Measurements from ENCODE around the gene BMP6. TPM values are rescaled to one million over a fixed set of nuclear protein-coding genes. Genes with fewer than 3 reads are reported as not detected.

The BMP6 gene
- total and polyA plus RNA-seq, 2 of the 4 experiments (the other 2 are of a cell fraction), result 0.18 to 0.19 TPM

DNA sequence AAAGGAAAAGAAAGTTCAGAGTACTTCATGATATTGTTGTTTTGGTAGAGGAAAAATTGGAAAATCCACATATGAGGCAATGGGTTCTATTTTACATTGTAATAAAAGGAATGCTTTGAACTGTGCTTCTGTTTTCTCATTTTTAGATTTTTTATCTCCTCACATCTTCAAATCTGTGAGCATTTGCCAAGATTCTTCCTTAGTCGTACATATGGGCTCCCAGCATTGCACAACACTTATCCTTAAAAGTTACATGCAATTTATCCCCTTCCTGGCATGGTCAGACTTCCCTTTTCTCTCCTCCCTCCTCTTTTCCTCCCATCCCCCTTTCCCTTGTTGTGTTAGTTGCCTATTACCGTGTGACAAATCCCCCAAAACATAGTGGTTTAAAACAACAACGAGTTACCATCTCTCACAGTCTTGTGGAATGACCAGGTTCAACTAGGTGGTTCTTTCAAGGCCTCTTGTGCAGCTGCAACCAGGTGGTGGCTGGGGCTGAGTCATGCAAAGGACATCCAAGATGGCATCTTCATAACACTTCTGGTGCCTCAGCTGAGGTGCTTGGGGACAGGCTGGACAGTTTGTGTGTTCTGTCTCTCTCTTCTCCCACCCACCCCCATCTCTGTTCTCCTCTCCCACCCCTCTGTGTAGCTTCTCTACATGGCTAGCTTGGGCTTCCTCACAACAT lies 116.0 kb downstream of the BMP6 start:
- Histone ChIP-seq H3K4ac (ENCODE audit: low read depth, low read length) (no peak overlapping the region), H3K56ac (ENCODE audit: extremely low read depth, insufficient read depth, low read length) (no peak overlapping the region), H2BK120ac (ENCODE audit: low read depth, low read length) (no peak overlapping the region), H3K27me3 (ENCODE audit: control insufficient read depth, insufficient read depth, low read length) (no peaks in the 10 kb centered on the region), H3K23ac (ENCODE audit: low read depth, low read length) (no peak overlapping the region), H2AFZ (replicated peaks; ENCODE audit: low read length, poor library complexity) (no peak overlapping the region), H3K36me3 (ENCODE audit: control insufficient read depth, insufficient read depth, low read length) (peaks cover 1% of the 10 kb centered on the region; the same call in 1 of the 2 replicates), H4K5ac (ENCODE audit: low read depth, low read length) (no peak overlapping the region; the same call in 1 of the 2 replicates), H2AK9ac (replicated peaks; ENCODE audit: low read depth, low read length, poor library complexity) (no peak overlapping the region), H3K9me1 (ENCODE audit: insufficient read depth, low read length) (no peaks in the 10 kb centered on the region), H3K27ac (ENCODE audit: insufficient read depth, low read length) (no peak overlapping the region), H4K8ac (ENCODE audit: low read depth in 2 of 2, low read length in 2 of 2) (no peak overlapping the region), H2AK5ac (ENCODE audit: low read depth, low read length) (no peak overlapping the region), H2BK20ac (ENCODE audit: low read depth, low read length) (no peak overlapping the region), H3K9me3 (ENCODE audit: control insufficient read depth, insufficient read depth, low read length) (peaks cover 7% of the 10 kb centered on the region), H3K79me1 (ENCODE audit: low read depth in 1 of 2, low read length in 2 of 2) (no peaks in the 10 kb centered on the region), H4K91ac (ENCODE audit: insufficient read depth, low read depth, low read length) (no peak overlapping the region), H3K4me1 (ENCODE audit: control insufficient read depth, insufficient read depth, low read length) (peaks cover 2% of the 10 kb centered on the region; the same call in 1 of the 2 replicates), H2BK5ac (ENCODE audit: low read depth, low read length, poor library complexity, severe bottlenecking) (no peak overlapping the region), H2BK15ac (ENCODE audit: low read depth, low read length) (no peak overlapping the region), H3K9ac (ENCODE audit: low read depth, low read length) (no peak overlapping the region), H3K4me3 (ENCODE audit: insufficient read depth, low read depth, low read length) (no peak overlapping the region), H4K20me1 (ENCODE audit: insufficient read depth, low read length) (no peaks in the 10 kb centered on the region), H3K14ac (replicated peaks; ENCODE audit: low read depth, low read length) (no peak overlapping the region), H3K18ac (ENCODE audit: low read depth, low read length) (peak overlapping the region; percentile 54; the same call in 1 of the 2 replicates), H3K4me2 (ENCODE audit: low read depth, low read length) (no peak overlapping the region)
- CTCF ChIA-PET, result no interaction called here
- peak; percentile 4 for DNase-seq
- no CpG with 5 or more reads among the region's 3 CpGs for WGBS, 2 experiments (ENCODE audit: extremely low coverage in 2 of 2, insufficient read length in 1 of 2)
- in situ Hi-C loops (cut with MboI; ENCODE audit: low sequenced_read_pairs), result no loop called here
- no peak for ATAC-seq (ENCODE audit: low read depth)
- intact Hi-C loops (cut with micrococcal nuclease), result no loop called here
- no peak for TF ChIP-seq FOS (IDR thresholded peaks at IDR 0.05; ENCODE audit: low read depth, low read length)
- TF ChIP-seq SMC3 (IDR thresholded peaks at IDR 0.05; ENCODE audit: low read depth, low read length), result no peak
- TF ChIP-seq CEBPB (IDR thresholded peaks at IDR 0.05; ENCODE audit: low read depth, low read length), result peak; percentile 60
- TF ChIP-seq CHD1 (IDR thresholded peaks at IDR 0.05; ENCODE audit: low read depth, low read length), result no peak
- dilution Hi-C loops (cut with HindIII; ENCODE audit: low sequenced_read_pairs, unreplicated experiment), result no loop called here
- POLR2A ChIA-PET (ENCODE audit: unreplicated experiment), result no interaction called here
- BruUV-seq (replicated peaks), result no TSS peak
